DND-41 (cell line): ENCODE measurements around the gene ATP6V1B1.

Experiments used
- ATAC-seq: fragments of 200-7000 bp; cut with Tn5 transposase; 3 replicates; pipeline ENCODE4 v1.9.1; 2021; ENCODE audit warnings: low read depth; ENCODE audit not compliant: insufficient read depth
- DNase-seq: peaks from one replicate; pipeline ENCODE4 v3.0.0-alpha.2; 2020
- H2AFZ ChIP-seq: 2 replicates; pipeline ENCODE4 v1.6.0; 2012; ENCODE audit warnings: low read depth, low read length
- H3K27ac ChIP-seq: 2 replicates; pipeline ENCODE4 v1.5.1; 2012; ENCODE audit warnings: low read length, inconsistent platforms
- H3K27me3 ChIP-seq: fragments of 200-600 bp; sonication (generic); 2 replicates; pipeline ENCODE4 v1.6.0; 2012; ENCODE audit warnings: low read length, mild to moderate bottlenecking, inconsistent platforms; ENCODE audit not compliant: insufficient read depth, poor library complexity
- H3K36me3 ChIP-seq: 2 replicates; pipeline ENCODE4 v1.5.1; 2012; ENCODE audit warnings: low read length, inconsistent platforms; ENCODE audit not compliant: insufficient read depth
- H3K4me1 ChIP-seq: 2 replicates; pipeline ENCODE4 v1.5.1; 2012; ENCODE audit warnings: mild to moderate bottlenecking, low read length; ENCODE audit not compliant: insufficient read depth
- H3K4me2 ChIP-seq: 2 replicates; pipeline ENCODE4 v1.6.0; 2012; ENCODE audit warnings: mild to moderate bottlenecking, moderate library complexity, low read length, inconsistent platforms; ENCODE audit not compliant: insufficient read depth
- H3K4me3 ChIP-seq, 2 experiments: fragments of 200-600 bp in 1 of 2; shearing (Covaris generic) in 1 of 2; 2 replicates each; pipeline ENCODE4 v1.5.1; 2012 to 2016; ENCODE audit warnings: inconsistent platforms in 2 of 2, low read length in 2 of 2, mild to moderate bottlenecking in 2 of 2, low read depth in 1 of 2, moderate library complexity in 1 of 2
- H3K79me2 ChIP-seq: 2 replicates; pipeline ENCODE4 v1.6.0; 2012; ENCODE audit warnings: low read length, inconsistent platforms; ENCODE audit not compliant: insufficient read depth
- H3K9ac ChIP-seq: 2 replicates; pipeline ENCODE4 v1.6.0; 2012; ENCODE audit warnings: low read depth, mild to moderate bottlenecking, inconsistent platforms, low read length, moderate library complexity
- H3K9me3 ChIP-seq: 2 replicates; pipeline ENCODE4 v1.5.1; 2012; ENCODE audit warnings: low read length, moderate library complexity, mild to moderate bottlenecking, inconsistent platforms; ENCODE audit not compliant: insufficient read depth, severe bottlenecking
- H4K20me1 ChIP-seq: 2 replicates; pipeline ENCODE4 v1.6.0; 2012; ENCODE audit warnings: low read length; ENCODE audit not compliant: insufficient read depth
- CTCF ChIP-seq: IDR thresholded peaks from 2 replicates; pipeline ENCODE4 v1.5.1; 2012; ENCODE audit warnings: borderline replicate concordance, low read length, moderate library complexity, mild to moderate bottlenecking; ENCODE audit not compliant: poor library complexity, severe bottlenecking; ENCODE audit errors: extremely low read depth
- EZH2 ChIP-seq: IDR thresholded peaks from 3 replicates; pipeline ENCODE4 v1.6.1; 2012; ENCODE audit warnings: borderline replicate concordance, low read depth, mild to moderate bottlenecking, moderate library complexity, low read length, inconsistent platforms; ENCODE audit not compliant: severe bottlenecking

Gene ATP6V1B1

DNA sequence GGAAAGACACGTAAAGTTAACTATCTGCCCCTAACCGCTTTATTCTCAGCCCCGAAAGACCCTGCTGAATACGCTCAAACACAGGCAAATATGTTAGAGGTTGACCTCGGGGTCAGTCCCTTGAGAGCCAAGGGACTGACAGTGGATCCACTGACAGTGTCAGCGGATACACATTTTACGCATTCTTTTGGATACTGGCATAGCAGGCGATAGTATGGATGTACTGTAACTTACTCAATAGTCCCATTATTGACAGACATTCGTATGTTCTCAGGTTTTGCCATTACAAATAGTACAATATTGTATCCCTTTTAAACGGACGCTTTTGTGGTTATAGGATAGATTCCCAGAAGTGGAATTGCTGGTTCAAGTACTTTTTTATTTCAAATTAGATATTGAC lies 13.4 kb downstream of the ATP6V1B1 start:
- H3K27me3 ChIP-seq, result no peaks in the 10 kb centered on the region
- ATAC-seq, result no peak
- no peaks in the 10 kb centered on the region for H3K36me3 ChIP-seq
- no peak overlapping the region for H3K27ac ChIP-seq
- H3K4me1 ChIP-seq, result peaks cover 29% of the 10 kb centered on the region
- H3K79me2 ChIP-seq, result no peaks in the 10 kb centered on the region; the same call in 1 of the 2 replicates
- no peak overlapping the region for H3K4me2 ChIP-seq
- no peak for DNase-seq
- no peak overlapping the region for H3K9ac ChIP-seq
- H2AFZ ChIP-seq, result no peak overlapping the region
- no peaks in the 10 kb centered on the region for H3K9me3 ChIP-seq
- H4K20me1 ChIP-seq, result no peaks in the 10 kb centered on the region
- TF ChIP-seq EZH2 (no peak), CTCF (no peak)
- no peak overlapping the region for H3K4me3 ChIP-seq

- Histone ChIP-seq H3K9me3 (no peaks in the 10 kb centered on the region), H2AFZ (no peak overlapping the region), H3K79me2 (no peaks in the 10 kb centered on the region), H3K4me3 (no peak overlapping the region), H3K9ac (no peak overlapping the region), H3K36me3 (no peaks in the 10 kb centered on the region), H3K27ac (no peak overlapping the region), H3K4me2 (no peak overlapping the region), H3K4me1 (peaks cover 5% of the 10 kb centered on the region), H3K27me3 (peaks cover 10% of the 10 kb centered on the region), H4K20me1 (no peaks in the 10 kb centered on the region)
- TF ChIP-seq EZH2, result no peak
- no peak for TF ChIP-seq CTCF
- DNase-seq (no peak), ATAC-seq (no peak)
These were observed 19.2 kb downstream of the ATP6V1B1 start for GRCh38 chr2:70954886-70955285.

- no peaks in the 10 kb centered on the region for H3K79me2 ChIP-seq
- H4K20me1 ChIP-seq, result no peaks in the 10 kb centered on the region; the same call in 1 of the 2 replicates
- no peak overlapping the region for H3K27ac ChIP-seq
- ATAC-seq (no peak), DNase-seq (no peak)
- no peaks in the 10 kb centered on the region for H3K9me3 ChIP-seq
- no peak overlapping the region for H3K4me3 ChIP-seq
- no peak overlapping the region for H2AFZ ChIP-seq
- H3K4me1 ChIP-seq, result peaks cover 5% of the 10 kb centered on the region
- H3K9ac ChIP-seq, result no peak overlapping the region
- TF ChIP-seq CTCF (no peak), EZH2 (no peak)
- peaks cover 10% of the 10 kb centered on the region for H3K27me3 ChIP-seq
- H3K36me3 ChIP-seq, result no peaks in the 10 kb centered on the region
- H3K4me2 ChIP-seq, result no peak overlapping the region
These were observed 20.4 kb downstream of the ATP6V1B1 start for GRCh38 chr2:70956141-70956540.

- Histone ChIP-seq H3K27ac (no peak overlapping the region), H3K9ac (no peak overlapping the region), H3K4me2 (no peak overlapping the region), H4K20me1 (no peaks in the 10 kb centered on the region; the same call in 1 of the 2 replicates), H3K27me3 (peaks cover 10% of the 10 kb centered on the region), H3K4me3 (no peak overlapping the region), H2AFZ (no peak overlapping the region), H3K79me2 (no peaks in the 10 kb centered on the region), H3K4me1 (peaks cover 5% of the 10 kb centered on the region), H3K9me3 (no peaks in the 10 kb centered on the region), H3K36me3 (no peaks in the 10 kb centered on the region)
- TF ChIP-seq EZH2 (no peak), CTCF (no peak)
- ATAC-seq (no peak), DNase-seq (no peak)
These were observed 22.1 kb downstream of the ATP6V1B1 start for GRCh38 chr2:70957798-70958197.
